Astrocyte (in vitro differentiated cells and primary cell): Measurements from ENCODE around the gene PLIN4.

Experiments used
- EZH2 ChIP-seq: IDR thresholded peaks from 2 replicates; pipeline ENCODE4 v1.6.1; 2012; ENCODE audit warnings: mild to moderate bottlenecking, low read length, inconsistent platforms; ENCODE audit not compliant: insufficient read depth
- TF ChIP-seq, protein P1 (sequence below): IDR thresholded peaks from 2 replicates; pipeline ENCODE4 v1.5.1; 2011; ENCODE audit warnings: low read depth, mild to moderate bottlenecking, inconsistent platforms, low read length, moderate library complexity; ENCODE audit not compliant: insufficient read depth

DNA sequence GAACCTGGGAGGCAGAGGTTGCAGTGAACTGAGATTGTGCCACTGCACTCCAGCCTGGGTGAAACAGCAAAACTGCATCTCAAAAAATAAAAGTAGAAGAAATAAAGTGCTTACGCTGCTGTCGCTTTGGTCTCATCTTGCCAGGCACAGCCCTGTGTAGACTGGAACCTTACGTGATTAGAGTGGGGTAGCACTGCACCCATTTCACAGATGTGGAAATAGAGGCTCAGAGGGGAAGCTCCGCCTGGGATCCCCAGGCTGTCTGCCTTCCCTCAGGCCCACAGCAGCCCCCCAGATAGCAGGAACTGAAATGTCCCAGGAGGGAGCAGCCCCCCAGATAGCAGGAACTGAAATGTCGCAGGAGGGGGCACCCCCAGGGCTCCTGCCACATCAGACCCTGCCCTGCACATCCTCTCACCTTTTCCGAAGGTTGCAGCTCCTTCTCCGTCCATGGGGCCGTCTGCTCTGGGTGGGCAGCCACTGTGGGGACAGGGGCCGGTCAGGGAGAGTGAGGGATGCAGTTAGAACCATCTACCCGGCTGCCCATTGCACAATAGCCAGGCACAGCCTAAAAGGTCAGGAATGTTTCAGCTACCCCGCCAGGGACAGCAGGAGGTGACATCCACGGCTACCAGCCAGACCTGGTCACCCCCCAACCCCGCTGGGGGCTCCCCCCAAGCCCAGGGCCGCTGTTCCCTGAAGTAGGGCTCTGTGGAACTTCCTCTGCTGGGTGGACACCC lies 1.9 kb downstream of the PLIN4 start:
- TF ChIP-seq, protein P1, sequence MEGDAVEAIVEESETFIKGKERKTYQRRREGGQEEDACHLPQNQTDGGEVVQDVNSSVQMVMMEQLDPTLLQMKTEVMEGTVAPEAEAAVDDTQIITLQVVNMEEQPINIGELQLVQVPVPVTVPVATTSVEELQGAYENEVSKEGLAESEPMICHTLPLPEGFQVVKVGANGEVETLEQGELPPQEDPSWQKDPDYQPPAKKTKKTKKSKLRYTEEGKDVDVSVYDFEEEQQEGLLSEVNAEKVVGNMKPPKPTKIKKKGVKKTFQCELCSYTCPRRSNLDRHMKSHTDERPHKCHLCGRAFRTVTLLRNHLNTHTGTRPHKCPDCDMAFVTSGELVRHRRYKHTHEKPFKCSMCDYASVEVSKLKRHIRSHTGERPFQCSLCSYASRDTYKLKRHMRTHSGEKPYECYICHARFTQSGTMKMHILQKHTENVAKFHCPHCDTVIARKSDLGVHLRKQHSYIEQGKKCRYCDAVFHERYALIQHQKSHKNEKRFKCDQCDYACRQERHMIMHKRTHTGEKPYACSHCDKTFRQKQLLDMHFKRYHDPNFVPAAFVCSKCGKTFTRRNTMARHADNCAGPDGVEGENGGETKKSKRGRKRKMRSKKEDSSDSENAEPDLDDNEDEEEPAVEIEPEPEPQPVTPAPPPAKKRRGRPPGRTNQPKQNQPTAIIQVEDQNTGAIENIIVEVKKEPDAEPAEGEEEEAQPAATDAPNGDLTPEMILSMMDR = no peak
- no peak for TF ChIP-seq EZH2
